AG09309 (cell line): ENCODE results near the gene SLC35B4.

ENCODE experiments used
- DNase-seq: peaks from one replicate; pipeline ENCODE4 v3.0.0-alpha.2; 2010; ENCODE audit warnings: low read depth
- H3K4me3 ChIP-seq: 2 replicates; pipeline ENCODE4 v1.5.1; 2011; ENCODE audit warnings: mild to moderate bottlenecking, low read depth, low read length, moderate library complexity; ENCODE audit not compliant: control insufficient read depth
- TF ChIP-seq, protein P1 (sequence below): IDR thresholded peaks from 2 replicates; pipeline ENCODE4 v1.5.1; 2011; ENCODE audit warnings: mild to moderate bottlenecking, low read depth, low read length, inconsistent platforms; ENCODE audit not compliant: insufficient read depth, control insufficient read depth; ENCODE audit errors: missing control alignments

SLC35B4 gene

DNA sequence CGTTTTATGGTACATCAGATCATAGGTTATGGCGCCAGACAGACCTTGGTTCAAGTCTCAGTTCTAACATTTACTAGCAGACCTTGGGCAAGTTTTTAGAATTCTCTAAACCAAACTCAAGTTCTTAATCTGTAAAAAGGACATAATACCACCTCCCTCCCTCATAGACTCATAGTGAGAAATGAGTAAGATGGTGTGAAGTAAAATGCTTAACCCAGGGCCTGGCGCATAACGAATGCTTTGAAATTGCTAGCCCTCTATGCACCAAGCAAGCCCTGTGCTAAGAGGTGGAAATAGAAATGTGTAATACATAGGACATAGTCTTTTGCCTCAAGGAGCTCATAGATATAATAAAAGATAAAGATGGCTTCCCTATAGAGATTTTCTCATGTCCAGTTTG is 17.7 kb upstream of the SLC35B4 start:
- H3K4me3 ChIP-seq, result no peak overlapping the region
- no peak for DNase-seq
- TF ChIP-seq, protein P1, sequence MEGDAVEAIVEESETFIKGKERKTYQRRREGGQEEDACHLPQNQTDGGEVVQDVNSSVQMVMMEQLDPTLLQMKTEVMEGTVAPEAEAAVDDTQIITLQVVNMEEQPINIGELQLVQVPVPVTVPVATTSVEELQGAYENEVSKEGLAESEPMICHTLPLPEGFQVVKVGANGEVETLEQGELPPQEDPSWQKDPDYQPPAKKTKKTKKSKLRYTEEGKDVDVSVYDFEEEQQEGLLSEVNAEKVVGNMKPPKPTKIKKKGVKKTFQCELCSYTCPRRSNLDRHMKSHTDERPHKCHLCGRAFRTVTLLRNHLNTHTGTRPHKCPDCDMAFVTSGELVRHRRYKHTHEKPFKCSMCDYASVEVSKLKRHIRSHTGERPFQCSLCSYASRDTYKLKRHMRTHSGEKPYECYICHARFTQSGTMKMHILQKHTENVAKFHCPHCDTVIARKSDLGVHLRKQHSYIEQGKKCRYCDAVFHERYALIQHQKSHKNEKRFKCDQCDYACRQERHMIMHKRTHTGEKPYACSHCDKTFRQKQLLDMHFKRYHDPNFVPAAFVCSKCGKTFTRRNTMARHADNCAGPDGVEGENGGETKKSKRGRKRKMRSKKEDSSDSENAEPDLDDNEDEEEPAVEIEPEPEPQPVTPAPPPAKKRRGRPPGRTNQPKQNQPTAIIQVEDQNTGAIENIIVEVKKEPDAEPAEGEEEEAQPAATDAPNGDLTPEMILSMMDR, result no peak

DNA sequence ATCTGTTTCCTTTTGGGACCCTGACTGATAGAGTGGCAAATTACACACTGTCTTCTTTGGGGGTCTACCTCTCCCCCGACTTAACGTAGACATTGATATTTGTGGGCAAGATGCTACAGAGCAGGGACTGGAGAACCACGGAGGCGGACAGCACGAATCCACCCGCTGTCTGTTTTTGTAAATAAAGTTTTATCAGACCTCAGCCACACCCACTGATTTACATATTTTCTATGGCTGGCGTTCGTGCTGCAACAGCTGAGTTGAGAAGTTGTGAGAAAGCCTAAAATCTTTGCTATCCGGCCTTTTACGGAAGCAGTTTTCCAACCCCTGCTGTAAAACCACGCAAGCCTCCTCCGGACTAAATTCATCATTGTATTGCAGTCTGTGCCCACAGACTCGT is 17.2 kb upstream of the SLC35B4 start:
- no peak overlapping the region for H3K4me3 ChIP-seq
- DNase-seq, result no peak
- TF ChIP-seq, protein P1, result no peak

DNA sequence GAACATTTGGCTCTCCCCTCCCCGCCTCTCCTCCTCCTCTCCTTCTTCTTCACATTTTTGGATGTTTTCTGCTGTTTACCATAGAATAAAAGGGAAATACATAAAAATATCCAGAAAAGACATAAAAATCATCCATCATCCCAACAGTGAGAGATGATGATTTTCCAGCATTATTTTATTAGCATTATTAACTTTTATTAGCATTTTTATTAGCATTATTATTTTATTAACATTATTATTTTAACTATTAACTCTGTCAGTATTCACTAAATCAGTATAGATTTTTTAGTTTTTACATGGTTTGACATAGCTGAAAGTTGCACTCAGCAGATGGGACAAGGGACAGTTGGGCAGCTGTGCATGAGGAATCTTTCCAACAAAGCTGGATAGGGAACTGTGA is 16.2 kb upstream of the SLC35B4 start:
- H3K4me3 ChIP-seq, result no peak overlapping the region
- TF ChIP-seq, protein P1, result no peak
- DNase-seq, result no peak

GRCh38 chr7:134331393-134331792 is 14.7 kb upstream of the SLC35B4 start:
- TF ChIP-seq, protein P1, result no peak
- DNase-seq, result no peak
- H3K4me3 ChIP-seq, result no peak overlapping the region

DNA sequence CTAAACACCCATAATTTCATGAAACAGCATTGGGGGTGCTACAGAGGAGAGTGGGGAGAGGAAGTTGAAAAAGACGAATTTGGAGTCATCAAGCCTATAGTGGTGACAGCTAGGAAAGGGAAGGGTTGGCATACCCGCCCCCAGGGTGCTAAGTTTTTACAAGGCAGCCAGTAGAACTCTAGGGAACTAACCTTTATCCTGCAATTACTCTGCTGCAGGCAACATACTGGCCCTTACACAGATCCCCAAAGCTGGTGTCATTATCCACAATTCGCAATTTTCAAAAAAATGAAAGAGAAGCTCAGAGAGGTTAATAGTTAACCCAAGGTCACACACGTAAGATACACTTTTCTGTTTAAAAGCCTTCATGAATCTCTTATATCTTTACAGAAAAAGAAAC is 14.2 kb upstream of the SLC35B4 start:
- DNase-seq, result no peak
- no peak overlapping the region for H3K4me3 ChIP-seq
- TF ChIP-seq, protein P1, result no peak

DNA sequence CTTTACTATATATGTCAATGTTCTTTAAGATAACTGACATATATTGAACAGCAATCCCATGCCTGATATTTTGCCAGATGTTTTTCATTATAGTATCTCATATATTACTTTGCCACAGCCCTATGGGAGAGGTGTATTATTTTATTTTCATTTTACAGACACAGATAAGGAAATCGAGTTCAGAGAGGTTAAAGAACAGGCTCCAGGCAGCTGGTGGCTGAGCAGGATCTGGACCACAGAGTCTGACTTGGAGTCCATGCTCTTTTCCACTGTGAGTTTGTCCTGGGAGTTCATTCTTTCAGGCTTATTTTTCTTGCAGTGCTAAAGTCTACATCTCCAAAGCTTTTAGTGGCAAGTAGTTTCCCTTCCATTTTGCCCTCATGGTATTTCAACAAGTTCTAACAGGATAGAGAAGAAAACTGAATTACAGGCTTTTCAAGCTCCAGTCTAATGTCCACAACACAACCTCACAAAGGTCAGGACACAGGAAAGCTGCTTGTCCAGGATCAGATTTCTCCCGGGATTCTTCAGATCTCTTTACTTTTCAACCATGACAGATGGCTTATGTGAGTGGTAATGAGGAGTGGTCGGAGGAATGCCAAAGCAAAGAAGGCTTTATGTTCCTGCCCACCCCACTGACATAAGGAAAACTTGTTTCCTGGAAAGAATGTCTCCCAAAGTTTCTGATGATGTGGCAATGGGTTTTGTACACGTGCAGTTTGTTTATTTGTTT is 13.1 kb upstream of the SLC35B4 start:
- no peak overlapping the region for H3K4me3 ChIP-seq
- DNase-seq, result no peak
- TF ChIP-seq, protein P1, result no peak
